GM19468 (cell line): Measurements from ENCODE around the gene BLMH.

Source experiments
- ATAC-seq: cut with Tn5 transposase; IDR thresholded peaks from one replicate; pipeline ENCODE4 v1.9.1; 2021; ENCODE audit warnings: mild to moderate bottlenecking, moderate library complexity, moderate number of reproducible peaks; ENCODE audit not compliant: unreplicated experiment; ENCODE audit errors: extremely low read depth

BLMH gene

GRCh38 chr17:30310562-30310961 is 18.8 kb upstream of the BLMH start:
- no peak for ATAC-seq

- ATAC-seq = no peak
These were observed 17.8 kb upstream of the BLMH start for GRCh38 chr17:30309591-30309990.

- no peak for ATAC-seq
These were observed 16.7 kb upstream of the BLMH start for GRCh38 chr17:30308406-30308805.

- no peak for ATAC-seq
These were observed 13.0 kb upstream of the BLMH start for GRCh38 chr17:30304778-30305177.

- ATAC-seq = no peak
These were observed 10.5 kb upstream of the BLMH start for GRCh38 chr17:30302241-30302640.

GRCh38 chr17:30300818-30301217 is 9.1 kb upstream of the BLMH start:
- ATAC-seq = no peak

- ATAC-seq = no peak
These were observed 7.3 kb upstream of the BLMH start for GRCh38 chr17:30299000-30299399.

GRCh38 chr17:30297715-30298114 is 6.0 kb upstream of the BLMH start:
- no peak for ATAC-seq

- no peak for ATAC-seq
These were observed 4.8 kb upstream of the BLMH start for GRCh38 chr17:30296499-30297080.

- no peak for ATAC-seq
These were observed 628 bp upstream of the BLMH start for GRCh38 chr17:30292286-30292858.

- no peak for ATAC-seq
These were observed 825 bp downstream of the BLMH start for GRCh38 chr17:30290696-30291542.

- no peak for ATAC-seq
These were observed 1.7 kb downstream of the BLMH start for GRCh38 chr17:30290077-30290476.

GRCh38 chr17:30279156-30279555 is 12.6 kb downstream of the BLMH start:
- ATAC-seq = no peak

GRCh38 chr17:30278032-30278431 is 13.7 kb downstream of the BLMH start:
- no peak for ATAC-seq

- ATAC-seq = peak; percentile 19
These were observed 15.8 kb downstream of the BLMH start for GRCh38 chr17:30275911-30276310.

- ATAC-seq = no peak
These were observed 16.9 kb downstream of the BLMH start for GRCh38 chr17:30274887-30275286.

- ATAC-seq = no peak
These were observed 18.4 kb downstream of the BLMH start for GRCh38 chr17:30273373-30273772.

GRCh38 chr17:30271102-30271501 is 20.6 kb downstream of the BLMH start:
- no peak for ATAC-seq

- no peak for ATAC-seq
These were observed 24.1 kb downstream of the BLMH start for GRCh38 chr17:30267625-30268024.

GRCh38 chr17:30263552-30264333 is 28.0 kb downstream of the BLMH start:
- no peak for ATAC-seq
